ENCODE results near the gene KCTD15. TPM values are rescaled to one million over a fixed set of nuclear protein-coding genes. Genes with fewer than 3 reads are reported as not detected.
A peak's percentile ranks its signal among the peaks of the same experiment; 100 is the strongest.

Gene KCTD15, protein sequence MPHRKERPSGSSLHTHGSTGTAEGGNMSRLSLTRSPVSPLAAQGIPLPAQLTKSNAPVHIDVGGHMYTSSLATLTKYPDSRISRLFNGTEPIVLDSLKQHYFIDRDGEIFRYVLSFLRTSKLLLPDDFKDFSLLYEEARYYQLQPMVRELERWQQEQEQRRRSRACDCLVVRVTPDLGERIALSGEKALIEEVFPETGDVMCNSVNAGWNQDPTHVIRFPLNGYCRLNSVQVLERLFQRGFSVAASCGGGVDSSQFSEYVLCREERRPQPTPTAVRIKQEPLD
- total RNA-seq: 16.7 and 21.4 TPM in 2 replicates

DNA sequence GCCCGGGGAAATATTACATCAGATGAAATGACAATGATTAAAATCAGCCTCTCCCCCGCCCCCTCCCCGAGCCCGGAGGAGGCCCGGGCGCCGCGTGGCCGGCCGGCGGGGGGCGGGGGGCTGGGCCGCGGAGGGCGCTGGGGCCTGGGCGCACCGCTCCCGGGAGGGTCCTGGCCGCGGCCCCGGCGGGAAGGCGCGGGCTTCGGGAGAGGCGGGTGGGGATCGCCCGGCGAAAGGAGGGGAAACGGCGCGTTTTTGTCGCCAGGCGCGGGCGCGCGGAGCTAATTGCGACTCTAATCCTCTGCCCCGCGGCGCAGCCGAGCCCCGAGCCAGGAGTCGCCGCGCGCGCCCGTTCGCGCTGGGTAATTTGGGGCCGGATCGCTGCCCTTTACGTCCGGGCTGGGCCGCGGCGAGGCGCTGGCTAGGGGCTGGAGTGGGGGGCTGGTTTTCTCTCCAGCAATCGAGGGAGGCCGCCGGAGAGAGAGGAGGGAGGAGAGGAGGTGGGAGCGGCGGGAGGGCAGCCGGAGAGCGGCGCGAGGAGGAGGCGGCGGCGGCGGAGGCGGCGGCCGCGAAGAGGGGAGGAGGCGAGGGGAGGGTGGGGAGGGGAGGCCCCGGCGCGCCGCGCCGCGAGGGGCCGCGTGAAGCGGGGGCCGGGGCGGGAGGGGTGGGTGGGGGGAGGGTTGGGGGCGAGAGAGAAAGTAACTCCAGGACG, at the start of gene KCTD15:
Gene KCTD15, plus strand, starts transcription at position 707 of the 712 bp plus-strand sequence. CDS start 3,585 bp downstream, outside the sequence.
- DNase-seq (ENCODE audit: low read depth in 2 of 2): peak; percentile 55 to 64

GRCh38 chr19:33747273-33747672, 49.4 kb upstream of the KCTD15 start:
- no peak for DNase-seq (ENCODE audit: low read depth in 2 of 2)

DNA sequence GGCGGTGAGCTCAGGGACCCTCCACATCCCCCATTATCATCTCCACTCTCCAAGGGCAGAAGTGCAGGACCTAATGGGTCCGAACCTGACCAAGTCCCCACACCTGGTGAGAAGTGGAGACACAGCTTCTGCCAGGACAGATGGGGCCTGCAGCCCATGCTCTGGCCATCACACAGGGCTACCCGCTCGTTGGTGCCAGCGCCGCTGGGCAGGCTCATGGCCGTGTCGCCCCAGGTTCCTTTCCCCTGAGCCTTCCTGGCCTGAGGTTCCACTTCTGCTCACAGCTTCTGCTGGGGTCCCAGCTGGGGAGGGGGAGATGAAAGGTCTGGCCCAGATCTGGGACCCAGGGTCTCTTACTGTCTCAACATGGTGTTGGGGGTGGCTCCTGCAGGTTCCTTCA, 48.4 kb upstream of the KCTD15 start:
- DNase-seq (ENCODE audit: low read depth in 2 of 2): no peak

GRCh38 chr19:33749016-33749415, 47.7 kb upstream of the KCTD15 start:
- DNase-seq (ENCODE audit: low read depth in 2 of 2): no peak

- DNase-seq (ENCODE audit: low read depth in 2 of 2): no peak
Observed at GRCh38 chr19:33749619-33750175, 47.0 kb upstream of the KCTD15 start.

DNA sequence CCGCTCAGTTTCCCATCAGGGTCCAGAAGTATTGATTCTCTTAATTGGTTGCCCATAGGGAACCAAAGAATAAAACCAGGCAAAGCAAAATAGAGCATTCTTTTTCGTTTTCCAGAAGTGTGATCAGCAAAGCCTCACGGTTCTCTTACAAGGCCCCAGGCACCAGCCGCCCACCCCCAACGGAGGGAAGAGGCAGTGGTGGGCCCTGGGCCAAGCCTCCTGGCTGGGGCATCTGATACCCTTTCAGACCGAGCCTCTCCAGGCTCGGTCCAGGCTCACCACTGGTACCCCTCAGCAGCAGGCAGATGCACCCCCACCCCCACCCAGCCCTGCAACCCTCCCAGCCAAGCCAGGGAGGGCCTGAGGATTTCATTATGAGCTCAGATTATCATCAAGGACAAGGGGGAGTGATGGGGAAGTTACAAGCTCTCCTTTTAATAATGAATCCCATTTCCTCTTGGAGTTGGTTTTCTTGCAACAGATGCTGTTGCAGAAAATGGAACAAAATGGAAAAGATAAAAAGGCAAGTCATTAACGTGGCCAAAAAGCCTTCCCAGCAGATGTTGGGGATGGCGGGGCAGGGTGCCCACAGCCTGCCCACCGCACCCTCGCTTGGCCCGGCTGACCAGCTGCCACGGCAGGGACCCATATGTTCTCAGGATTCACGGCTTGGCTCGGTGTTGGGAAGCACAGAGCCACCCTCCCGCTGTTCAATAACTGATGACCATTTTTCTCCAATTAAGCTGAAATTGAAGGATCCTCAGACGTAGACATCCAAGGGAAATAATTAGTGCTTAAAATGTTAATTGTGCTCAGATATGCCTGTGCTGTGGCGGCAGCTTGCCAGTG, 45.9 kb upstream of the KCTD15 start:
- DNase-seq (ENCODE audit: low read depth in 2 of 2): no peak

GRCh38 chr19:33751436-33751770, 45.3 kb upstream of the KCTD15 start:
- no peak for DNase-seq (ENCODE audit: low read depth in 2 of 2)

DNA sequence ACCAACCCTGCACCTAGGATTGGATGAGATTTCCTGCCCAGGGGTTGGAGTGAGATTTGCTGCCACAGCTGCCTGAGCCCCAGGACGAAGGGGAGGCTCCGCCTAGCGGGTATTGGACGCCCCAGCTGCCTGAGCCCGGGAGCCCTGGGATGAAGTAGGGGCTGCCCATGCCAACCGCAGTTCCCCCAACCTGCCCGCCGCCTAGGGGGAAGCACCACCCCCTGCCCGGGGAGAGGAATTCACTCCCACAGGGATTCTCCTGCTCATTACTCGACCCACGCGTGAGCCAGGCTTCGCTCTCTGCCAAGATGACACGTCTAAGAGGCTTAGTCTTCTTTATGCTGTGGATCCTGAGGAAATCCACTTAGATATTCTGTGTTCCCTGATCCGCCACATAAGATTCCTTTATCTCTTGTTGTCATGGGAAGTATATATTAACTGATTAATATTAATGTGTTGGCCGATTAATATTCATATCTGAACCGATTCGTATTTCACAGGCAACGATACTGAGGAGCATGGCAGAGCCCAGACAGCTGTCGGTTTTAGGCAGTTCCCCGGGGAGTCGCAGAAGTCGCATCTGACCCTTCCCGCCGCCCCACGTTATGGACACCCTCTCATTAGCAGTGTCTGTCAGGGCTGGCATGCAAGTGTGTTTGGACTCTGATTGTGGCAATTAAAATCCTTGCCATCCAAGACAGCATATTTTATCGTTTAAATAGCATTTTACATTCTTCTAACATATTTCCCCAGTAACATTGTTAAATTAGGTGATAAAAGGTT, 44.5 kb upstream of the KCTD15 start:
- DNase-seq (ENCODE audit: low read depth in 2 of 2): no peak

- no peak for DNase-seq (ENCODE audit: low read depth in 2 of 2)
Observed at GRCh38 chr19:33752945-33753344, 43.7 kb upstream of the KCTD15 start.

DNA sequence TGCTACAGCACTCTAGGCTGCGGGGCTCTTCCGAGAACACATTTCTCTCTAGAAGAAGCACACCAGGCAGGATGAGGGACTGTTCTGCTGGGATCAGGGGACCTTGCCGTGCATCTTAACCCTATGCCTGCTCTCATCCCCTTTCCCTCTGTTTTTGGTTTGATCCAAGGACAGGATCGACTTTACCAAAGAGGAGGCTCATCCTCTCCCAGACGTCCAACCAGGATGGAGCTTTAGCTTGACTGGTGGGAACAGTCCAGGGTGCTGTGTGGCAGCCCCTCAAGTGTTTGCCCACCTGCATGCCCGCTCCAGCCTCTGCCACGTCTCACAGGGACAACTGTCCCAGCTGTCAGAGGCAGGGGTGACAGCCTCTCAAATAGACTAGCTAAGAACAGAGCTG, 42.3 kb upstream of the KCTD15 start:
- DNase-seq (ENCODE audit: low read depth in 2 of 2): no peak

GRCh38 chr19:33755099-33756035, 41.3 kb upstream of the KCTD15 start:
- DNase-seq (ENCODE audit: low read depth in 2 of 2): no peak

DNA sequence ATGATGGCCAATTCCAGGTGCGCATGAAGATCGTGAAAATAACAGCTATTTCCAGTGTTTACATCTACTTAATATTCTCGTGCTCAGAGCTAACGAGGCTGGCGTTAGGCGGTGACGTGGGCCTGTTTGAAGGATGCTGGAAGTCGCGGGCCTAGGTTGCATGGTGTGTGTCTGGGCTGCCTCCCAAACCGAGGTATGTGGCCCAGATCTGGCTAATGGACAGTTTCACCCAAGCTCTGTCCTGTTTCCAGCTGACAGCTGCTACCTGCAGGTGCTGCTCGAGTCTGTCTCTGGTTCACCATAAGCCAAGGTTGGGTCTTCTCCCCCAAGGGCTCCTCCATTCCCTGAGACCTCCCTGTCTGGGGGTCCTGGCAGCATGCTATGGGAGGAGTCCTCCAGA, 40.5 kb upstream of the KCTD15 start:
- no peak for DNase-seq (ENCODE audit: low read depth in 2 of 2)

- DNase-seq (ENCODE audit: low read depth in 2 of 2): peak in 1 of 2 donors; percentile 3
Observed at GRCh38 chr19:33758541-33759013, 38.1 kb upstream of the KCTD15 start.

- DNase-seq (ENCODE audit: low read depth in 2 of 2): no peak
Observed at GRCh38 chr19:33759356-33759755, 37.3 kb upstream of the KCTD15 start.

DNA sequence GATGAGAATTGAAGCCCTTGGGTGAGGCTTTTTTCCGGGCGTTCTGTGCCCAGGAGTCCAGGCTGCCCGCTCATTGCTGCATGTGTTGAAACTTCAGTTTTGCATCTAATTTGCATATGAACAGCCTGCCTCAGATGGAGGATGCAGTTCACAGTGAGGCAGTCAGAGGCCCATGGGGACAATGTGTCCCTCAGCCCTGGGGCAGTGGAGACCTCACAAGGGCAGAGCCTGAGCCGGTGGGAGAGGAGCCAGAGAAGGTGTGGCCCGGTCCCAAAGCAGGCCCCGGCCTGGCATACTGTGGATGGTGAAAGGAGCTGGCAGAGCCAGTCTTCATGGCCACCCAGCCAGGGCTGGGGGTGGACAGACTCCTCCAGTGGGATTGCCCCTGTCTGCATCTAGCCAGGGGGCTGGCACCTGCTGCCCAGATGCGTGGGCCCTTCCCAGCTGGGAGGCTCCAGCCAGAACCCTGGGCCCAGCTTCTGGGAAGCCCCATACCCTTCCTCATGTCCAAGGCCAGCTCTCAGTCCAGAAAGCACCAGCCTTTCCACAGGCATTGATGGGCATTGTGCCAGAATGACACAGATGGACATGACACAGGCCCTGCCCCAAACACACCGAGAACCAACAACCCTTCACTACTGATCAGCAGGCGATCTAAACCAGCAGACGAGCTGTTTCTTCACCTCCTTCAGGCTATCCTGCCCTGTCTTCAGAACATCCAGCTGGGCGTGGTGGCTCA, 32.9 kb upstream of the KCTD15 start:
- no peak for DNase-seq (ENCODE audit: low read depth in 2 of 2)

GRCh38 chr19:33766623-33767022, 30.0 kb upstream of the KCTD15 start:
- DNase-seq (ENCODE audit: low read depth in 2 of 2): no peak

DNA sequence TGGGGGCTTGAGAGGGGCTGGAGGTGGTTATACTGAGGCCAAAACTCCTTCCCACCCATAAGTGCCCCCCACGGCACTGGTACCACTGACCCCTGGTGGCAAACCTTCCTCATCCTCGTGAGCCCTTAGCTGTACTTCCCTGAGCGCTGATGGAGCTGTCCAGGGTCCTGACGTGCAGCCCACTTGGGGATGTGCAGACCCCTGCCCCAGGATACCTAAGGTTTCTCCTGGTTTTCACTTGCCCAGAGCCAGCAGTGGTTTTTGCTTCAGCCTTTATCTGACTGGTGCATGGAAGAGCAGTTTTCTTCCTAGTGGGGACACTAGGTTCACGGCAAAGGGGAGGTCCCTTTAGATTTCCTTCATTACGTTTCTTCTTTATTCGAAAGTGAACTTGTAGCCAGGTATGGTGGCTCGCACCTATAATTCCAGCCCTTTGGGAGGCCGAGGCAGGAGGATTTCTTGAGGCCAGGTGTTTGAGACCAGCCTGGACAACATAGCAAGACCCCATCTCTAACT, 28.7 kb upstream of the KCTD15 start:
- DNase-seq (ENCODE audit: low read depth in 2 of 2): peak; percentile 42 to 59

DNA sequence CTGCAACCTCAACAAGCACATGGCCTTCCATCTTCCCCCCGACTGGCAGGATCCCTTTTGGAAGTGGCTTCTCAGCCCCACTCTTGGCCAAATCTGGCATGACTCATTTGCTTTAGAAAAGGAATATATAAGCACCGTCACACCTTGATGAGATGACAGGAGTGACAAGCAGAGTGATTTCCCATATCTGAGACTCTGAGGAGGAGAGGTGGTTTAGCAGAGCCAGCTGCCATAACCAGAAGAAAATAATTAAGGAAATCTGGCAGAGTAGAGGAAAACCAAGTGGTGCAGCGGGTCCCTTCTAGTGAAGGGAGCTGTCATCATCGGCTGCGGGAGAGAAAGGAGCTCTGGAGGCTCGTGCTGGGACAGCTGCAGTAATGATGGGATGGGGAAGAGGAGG, 27.5 kb upstream of the KCTD15 start:
- no peak for DNase-seq (ENCODE audit: low read depth in 2 of 2)

GRCh38 chr19:33770107-33770506, 26.6 kb upstream of the KCTD15 start:
- no peak for DNase-seq (ENCODE audit: low read depth in 2 of 2)

All from lung microvascular endothelial cell (primary cell).